ENCODE data around the gene ATG4D.

Gene ATG4D

DNA sequence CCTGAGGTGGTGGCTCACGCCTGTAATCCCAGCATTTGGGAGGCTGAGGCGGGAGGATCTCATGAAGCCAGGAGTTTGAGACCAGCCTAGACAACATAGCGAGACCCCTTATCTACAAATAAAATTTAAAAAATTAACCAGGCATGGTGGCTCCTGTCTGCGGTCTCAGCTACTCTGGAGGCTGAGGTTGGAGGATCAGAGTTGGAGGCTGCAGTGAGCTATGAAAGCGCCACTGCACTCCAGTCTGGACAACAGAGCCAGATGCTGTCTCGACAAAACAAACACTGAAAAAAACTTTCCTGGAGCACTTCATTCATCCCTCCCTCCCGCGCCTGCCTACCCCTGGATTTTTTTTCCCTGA, 665 bp upstream of the ATG4D start:
- peaks cover 7% of the 10 kb centered on the region for H3K4me1 ChIP-seq
- H3K27ac ChIP-seq, result peak overlapping the region; percentile 88
- no peaks in the 10 kb centered on the region for H3K36me3 ChIP-seq (ENCODE audit: control insufficient read depth, insufficient read depth, low read length)
- no peak overlapping the region for H3K9ac ChIP-seq
- TF ChIP-seq, protein P1, sequence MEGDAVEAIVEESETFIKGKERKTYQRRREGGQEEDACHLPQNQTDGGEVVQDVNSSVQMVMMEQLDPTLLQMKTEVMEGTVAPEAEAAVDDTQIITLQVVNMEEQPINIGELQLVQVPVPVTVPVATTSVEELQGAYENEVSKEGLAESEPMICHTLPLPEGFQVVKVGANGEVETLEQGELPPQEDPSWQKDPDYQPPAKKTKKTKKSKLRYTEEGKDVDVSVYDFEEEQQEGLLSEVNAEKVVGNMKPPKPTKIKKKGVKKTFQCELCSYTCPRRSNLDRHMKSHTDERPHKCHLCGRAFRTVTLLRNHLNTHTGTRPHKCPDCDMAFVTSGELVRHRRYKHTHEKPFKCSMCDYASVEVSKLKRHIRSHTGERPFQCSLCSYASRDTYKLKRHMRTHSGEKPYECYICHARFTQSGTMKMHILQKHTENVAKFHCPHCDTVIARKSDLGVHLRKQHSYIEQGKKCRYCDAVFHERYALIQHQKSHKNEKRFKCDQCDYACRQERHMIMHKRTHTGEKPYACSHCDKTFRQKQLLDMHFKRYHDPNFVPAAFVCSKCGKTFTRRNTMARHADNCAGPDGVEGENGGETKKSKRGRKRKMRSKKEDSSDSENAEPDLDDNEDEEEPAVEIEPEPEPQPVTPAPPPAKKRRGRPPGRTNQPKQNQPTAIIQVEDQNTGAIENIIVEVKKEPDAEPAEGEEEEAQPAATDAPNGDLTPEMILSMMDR (IDR thresholded peaks at IDR 0.05), result no peak
- H3K9me3 ChIP-seq (ENCODE audit: control insufficient read depth, low read length), result no peaks in the 10 kb centered on the region
- peak overlapping the region; percentile 95 for H2AFZ ChIP-seq
- peak overlapping the region; percentile 79 for H3K4me3 ChIP-seq (ENCODE audit: low read depth, low read length)
- peak overlapping the region; percentile 94 for H3K4me2 ChIP-seq (ENCODE audit: low read length)
- H3K27me3 ChIP-seq (ENCODE audit: control insufficient read depth, insufficient read depth, low read length), result no peaks in the 10 kb centered on the region
- H3K79me2 ChIP-seq, result peaks cover 13% of the 10 kb centered on the region

GRCh38 chr19:10544242-10544752, 593 bp downstream of the ATG4D start:
- Histone ChIP-seq H3K9ac (peak overlapping the region; percentile 91), H3K9me3 (ENCODE audit: control insufficient read depth, low read length) (no peaks in the 10 kb centered on the region), H3K27ac (peak overlapping the region; percentile 88), H3K79me2 (peaks cover 13% of the 10 kb centered on the region), H3K4me2 (ENCODE audit: low read length) (peak overlapping the region; percentile 94), H3K27me3 (ENCODE audit: control insufficient read depth, insufficient read depth, low read length) (no peaks in the 10 kb centered on the region), H2AFZ (peak overlapping the region; percentile 95), H3K4me3 (ENCODE audit: low read depth, low read length) (peak overlapping the region; percentile 79), H3K4me1 (peaks cover 7% of the 10 kb centered on the region), H3K36me3 (ENCODE audit: control insufficient read depth, insufficient read depth, low read length) (no peaks in the 10 kb centered on the region)
- TF ChIP-seq, protein P1 (IDR thresholded peaks at IDR 0.05), result no peak

- H3K4me2 ChIP-seq (ENCODE audit: low read length), result peak overlapping the region; percentile 94
- TF ChIP-seq, protein P1 (IDR thresholded peaks at IDR 0.05), result no peak
- H3K36me3 ChIP-seq (ENCODE audit: control insufficient read depth, insufficient read depth, low read length), result no peaks in the 10 kb centered on the region
- no peak overlapping the region for H3K9ac ChIP-seq
- no peak overlapping the region for H2AFZ ChIP-seq
- no peaks in the 10 kb centered on the region for H3K9me3 ChIP-seq (ENCODE audit: control insufficient read depth, low read length)
- no peaks in the 10 kb centered on the region for H3K27me3 ChIP-seq (ENCODE audit: control insufficient read depth, insufficient read depth, low read length)
- peak overlapping the region; percentile 88 for H3K27ac ChIP-seq
- H3K4me3 ChIP-seq (ENCODE audit: low read depth, low read length), result peak overlapping the region; percentile 79
- H3K4me1 ChIP-seq, result peaks cover 7% of the 10 kb centered on the region
- H3K79me2 ChIP-seq, result peaks cover 13% of the 10 kb centered on the region
Observed at GRCh38 chr19:10544753-10545251, 1.1 kb downstream of the ATG4D start.

GRCh38 chr19:10546817-10547216, 3.1 kb downstream of the ATG4D start:
- Histone ChIP-seq H3K27ac (no peak overlapping the region), H2AFZ (no peak overlapping the region), H3K27me3 (ENCODE audit: control insufficient read depth, insufficient read depth, low read length) (no peaks in the 10 kb centered on the region), H3K9me3 (ENCODE audit: control insufficient read depth, low read length) (no peaks in the 10 kb centered on the region), H3K79me2 (peaks cover 13% of the 10 kb centered on the region), H3K4me3 (ENCODE audit: low read depth, low read length) (no peak overlapping the region), H3K9ac (no peak overlapping the region), H3K4me1 (peaks cover 7% of the 10 kb centered on the region), H3K36me3 (ENCODE audit: control insufficient read depth, insufficient read depth, low read length) (no peaks in the 10 kb centered on the region), H3K4me2 (ENCODE audit: low read length) (no peak overlapping the region)
- TF ChIP-seq, protein P1 (IDR thresholded peaks at IDR 0.05), result no peak

DNA sequence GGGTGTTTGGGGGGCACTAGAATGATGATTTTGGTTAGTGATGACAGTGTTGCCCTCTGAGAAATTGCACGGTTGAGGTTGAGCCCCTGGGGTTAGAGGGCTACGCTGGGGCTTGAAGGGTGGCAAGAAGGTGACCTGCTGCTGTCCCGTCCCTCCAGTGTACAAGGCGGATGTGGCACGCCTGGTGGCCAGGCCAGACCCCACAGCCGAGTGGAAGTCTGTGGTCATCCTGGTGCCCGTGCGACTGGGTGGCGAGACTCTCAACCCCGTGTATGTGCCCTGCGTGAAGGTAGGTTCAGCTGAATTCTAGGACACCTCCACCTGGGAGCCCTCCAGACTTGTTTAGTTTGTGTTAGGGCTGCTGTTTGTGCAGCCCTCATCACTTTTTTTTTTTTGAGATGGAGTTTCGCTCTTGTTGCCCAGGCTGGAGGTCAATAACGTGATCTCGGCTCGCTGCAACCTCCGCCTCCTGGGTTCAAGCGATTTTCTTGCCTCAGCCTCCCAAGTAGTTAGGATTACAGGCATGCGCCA, 5.1 kb downstream of the ATG4D start:
- H3K79me2 ChIP-seq, result peaks cover 13% of the 10 kb centered on the region

More for the DNA sequence above, 5.1 kb downstream of the ATG4D start:
- no peaks in the 10 kb centered on the region for H3K36me3 ChIP-seq (ENCODE audit: control insufficient read depth, insufficient read depth, low read length)
- TF ChIP-seq, protein P1 (IDR thresholded peaks at IDR 0.05), result no peak
- no peak overlapping the region for H3K27ac ChIP-seq
- H3K9me3 ChIP-seq (ENCODE audit: control insufficient read depth, low read length), result no peaks in the 10 kb centered on the region
- no peaks in the 10 kb centered on the region for H3K27me3 ChIP-seq (ENCODE audit: control insufficient read depth, insufficient read depth, low read length)
- H3K4me2 ChIP-seq (ENCODE audit: low read length), result no peak overlapping the region
- no peak overlapping the region for H3K4me3 ChIP-seq (ENCODE audit: low read depth, low read length)
- H3K4me1 ChIP-seq, result peaks cover 7% of the 10 kb centered on the region
- H2AFZ ChIP-seq, result no peak overlapping the region
- no peak overlapping the region for H3K9ac ChIP-seq
